Neural cell (in vitro differentiated cells): Measurements from ENCODE around the gene ZNF223.

Source experiments
- CTCF ChIP-seq: fragments of 450-650 bp; IDR thresholded peaks from 2 replicates; pipeline ENCODE4 v1.5.1; 2014; ENCODE audit warnings: antibody characterized with exemption, mild to moderate bottlenecking, moderate library complexity; ENCODE audit not compliant: poor library complexity, severe bottlenecking
- EP300 ChIP-seq: fragments of 450-650 bp; conservative IDR thresholded peaks from 2 replicates; pipeline ENCODE4 v1.6.1; 2014; ENCODE audit warnings: antibody characterized with exemption, mild to moderate bottlenecking, moderate library complexity; ENCODE audit not compliant: poor library complexity, severe bottlenecking
- MXI1 ChIP-seq: fragments of 450-650 bp; conservative IDR thresholded peaks from 2 replicates; pipeline ENCODE4 v1.6.1; 2014; ENCODE audit warnings: antibody characterized with exemption, mild to moderate bottlenecking; ENCODE audit not compliant: poor library complexity, severe bottlenecking
- POLR2AphosphoS5 ChIP-seq: IDR thresholded peaks from 2 replicates; pipeline ENCODE4 v1.6.1; 2012
- RAD21 ChIP-seq: fragments of 450-650 bp; conservative IDR thresholded peaks from 2 replicates; pipeline ENCODE4 v1.6.1; 2014; ENCODE audit warnings: antibody characterized with exemption, mild to moderate bottlenecking, moderate library complexity
- TAF1 ChIP-seq: IDR thresholded peaks from 2 replicates; pipeline ENCODE4 v1.6.1; 2012; ENCODE audit warnings: low read depth

GRCh38 chr19:44050740-44051649 is 841 bp upstream of the ZNF223 start:
- TF ChIP-seq CTCF, result no peak
- no peak for TF ChIP-seq RAD21
- peak; percentile 5 for TF ChIP-seq EP300
- no peak for TF ChIP-seq POLR2AphosphoS5
- no peak for TF ChIP-seq MXI1
- TF ChIP-seq TAF1, result no peak
